Keratinocyte (primary cell): ENCODE measurements around the gene ACTN1. TPM values are rescaled to one million over a fixed set of nuclear protein-coding genes. Genes with fewer than 3 reads are reported as not detected.

Experiments
- DNase-seq: peaks from one replicate; pipeline ENCODE4 v3.0.0-alpha.2; 2011; ENCODE audit warnings: low read depth, missing footprints, low spot score
- FAIRE-seq: peaks from 2 replicates; lab custom pipeline; 2011; peaks lifted over from hg19 to GRCh38; lab: Jason Lieb, UNC
- H2AFZ ChIP-seq: 2 replicates; pipeline ENCODE4 v1.6.0; 2012; ENCODE audit warnings: low read length, control low read depth, inconsistent platforms; ENCODE audit not compliant: control insufficient read depth
- H3K27ac ChIP-seq: 2 replicates; pipeline ENCODE4 v1.5.1; 2011; ENCODE audit warnings: low read length; ENCODE audit not compliant: control insufficient read depth, insufficient read depth
- H3K27me3 ChIP-seq: 3 replicates; pipeline ENCODE4 v1.6.0; 2011; ENCODE audit warnings: low read length; ENCODE audit not compliant: control insufficient read depth, insufficient read depth; ENCODE audit errors: extremely low read depth
- H3K36me3 ChIP-seq, 2 experiments: 2 replicates in 1 of 2; 3 replicates in 1 of 2; pipeline ENCODE4 v1.5.1; 2011; ENCODE audit warnings: low read length in 2 of 2, mild to moderate bottlenecking in 1 of 2; ENCODE audit not compliant: control insufficient read depth in 2 of 2, insufficient read depth in 2 of 2; ENCODE audit errors: extremely low read depth in 1 of 2
- H3K4me1 ChIP-seq: 3 replicates; pipeline ENCODE4 v1.5.1; 2011; ENCODE audit warnings: low read length; ENCODE audit not compliant: control insufficient read depth, insufficient read depth; ENCODE audit errors: extremely low read depth
- H3K4me2 ChIP-seq: 3 replicates; pipeline ENCODE4 v1.6.0; 2011; ENCODE audit warnings: low read depth, low read length; ENCODE audit not compliant: control insufficient read depth, insufficient read depth; ENCODE audit errors: extremely low read depth
- H3K4me3 ChIP-seq, 3 experiments: fragments of 200-600 bp in 1 of 3; sonication (generic) in 1 of 3; 2 replicates in 2 of 3; 3 replicates in 1 of 3; pipeline ENCODE4 v1.5.1; 2011 to 2016; ENCODE audit warnings: low read length in 3 of 3, mild to moderate bottlenecking in 3 of 3, control low read depth in 2 of 3, inconsistent platforms in 1 of 3, low read depth in 1 of 3, mixed read lengths in 1 of 3, mixed run types in 1 of 3, moderate library complexity in 1 of 3; ENCODE audit not compliant: control insufficient read depth in 2 of 3, insufficient read depth in 2 of 3; ENCODE audit errors: extremely low read depth in 1 of 3
- H3K79me2 ChIP-seq: 2 replicates; pipeline ENCODE4 v1.6.0; 2012; ENCODE audit warnings: low read length; ENCODE audit not compliant: control insufficient read depth, insufficient read depth
- H3K9ac ChIP-seq: 3 replicates; pipeline ENCODE4 v1.6.0; 2011; ENCODE audit warnings: low read length; ENCODE audit not compliant: control insufficient read depth, insufficient read depth; ENCODE audit errors: extremely low read depth
- H3K9me1 ChIP-seq: 3 replicates; pipeline ENCODE4 v1.6.0; 2011; ENCODE audit warnings: low read length; ENCODE audit not compliant: control insufficient read depth, insufficient read depth; ENCODE audit errors: extremely low read depth
- H3K9me3 ChIP-seq: 2 replicates; pipeline ENCODE4 v1.5.1; 2012; ENCODE audit warnings: low read depth, low read length; ENCODE audit not compliant: control insufficient read depth
- H4K20me1 ChIP-seq: 3 replicates; pipeline ENCODE4 v1.6.0; 2011; ENCODE audit warnings: low read length; ENCODE audit not compliant: control insufficient read depth, insufficient read depth; ENCODE audit errors: extremely low read depth
- EZH2 ChIP-seq: IDR thresholded peaks from one replicate; pipeline ENCODE4 v1.6.1; 2012; ENCODE audit warnings: inconsistent platforms, mild to moderate bottlenecking, low read length, moderate library complexity
- dilution Hi-C: fragments of 300-500 bp; cut with MboI; formaldehyde crosslinking; loops from one replicate; pipeline ENCODE4 v1.7.0; 2020; ENCODE audit warnings: low sequenced_read_pairs; ENCODE audit not compliant: extremely low pct_ligation_motif_present
- polyA plus RNA-seq, 5 experiments: library from polyadenylated mRNA; depleted of rRNA in 3 of 5; stranded (reverse) in 3 of 5; stranded (forward) in 1 of 5; unstranded in 1 of 5; fragments of >200 nt; gene quantifications; 1 replicate in 1 of 5; 2 replicates in 3 of 5; 3 replicates in 1 of 5; pipeline versions ENCODE4 v1.2.1 to v1.2.3, GENCODE V29; 2011 to 2012; ENCODE audit warnings: missing spikeins in 2 of 5, low read depth in 1 of 5, low replicate concordance in 1 of 5
- TF ChIP-seq, protein P1 (sequence below), 3 experiments: IDR thresholded peaks in 1 of 3; conservative IDR thresholded peaks in 1 of 3; optimal IDR thresholded peaks in 1 of 3; 2 replicates in 2 of 3; 3 replicates in 1 of 3; pipeline versions ENCODE3 to v1.5.1; 2011; ENCODE audit warnings: low read length in 3 of 3, mild to moderate bottlenecking in 3 of 3, moderate library complexity in 2 of 3, control low read depth in 1 of 3, inconsistent platforms in 1 of 3; ENCODE audit not compliant: insufficient read depth in 2 of 3; ENCODE audit errors: extremely low read depth in 1 of 3

The ACTN1 gene
- polyA plus RNA-seq, 1 donor (not counting 4 experiments of a cell fraction or from before 2014, with no cell fraction given) = 558 TPM

DNA sequence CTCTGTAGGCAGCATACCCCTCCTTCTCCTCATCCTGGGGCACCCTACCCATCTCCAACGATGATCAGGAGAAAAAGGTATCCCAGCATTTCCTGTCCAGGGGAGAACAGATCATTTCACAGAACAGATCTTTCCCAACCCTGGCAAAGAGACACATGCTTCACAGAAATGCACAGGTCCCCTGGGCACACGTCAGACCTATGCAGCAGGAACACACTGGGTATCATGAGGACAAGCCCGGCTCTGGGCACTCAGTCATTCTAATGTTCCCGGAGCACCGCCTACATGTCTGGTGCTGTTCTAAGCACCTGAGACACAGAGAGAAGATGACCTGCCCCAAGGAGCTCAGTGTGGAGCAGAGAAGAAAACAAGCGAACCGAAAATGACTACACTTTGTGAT is 56.2 kb downstream of the ACTN1 start:
- Histone ChIP-seq H2AFZ (no peak overlapping the region), H3K27ac (no peak overlapping the region), H3K36me3 (peaks cover 41 to 84% of the 10 kb centered on the region in 2 experiments), H3K9me1 (peaks cover 6% of the 10 kb centered on the region), H3K4me3 (no peak overlapping the region), H3K4me1 (peaks cover 3% of the 10 kb centered on the region), H3K4me2 (no peak overlapping the region), H4K20me1 (peaks cover 89% of the 10 kb centered on the region), H3K9me3 (no peaks in the 10 kb centered on the region), H3K79me2 (peaks cover 99% of the 10 kb centered on the region), H3K27me3 (no peaks in the 10 kb centered on the region), H3K9ac (no peak overlapping the region)
- FAIRE-seq (no peak), DNase-seq (no peak)
- TF ChIP-seq, protein P1, sequence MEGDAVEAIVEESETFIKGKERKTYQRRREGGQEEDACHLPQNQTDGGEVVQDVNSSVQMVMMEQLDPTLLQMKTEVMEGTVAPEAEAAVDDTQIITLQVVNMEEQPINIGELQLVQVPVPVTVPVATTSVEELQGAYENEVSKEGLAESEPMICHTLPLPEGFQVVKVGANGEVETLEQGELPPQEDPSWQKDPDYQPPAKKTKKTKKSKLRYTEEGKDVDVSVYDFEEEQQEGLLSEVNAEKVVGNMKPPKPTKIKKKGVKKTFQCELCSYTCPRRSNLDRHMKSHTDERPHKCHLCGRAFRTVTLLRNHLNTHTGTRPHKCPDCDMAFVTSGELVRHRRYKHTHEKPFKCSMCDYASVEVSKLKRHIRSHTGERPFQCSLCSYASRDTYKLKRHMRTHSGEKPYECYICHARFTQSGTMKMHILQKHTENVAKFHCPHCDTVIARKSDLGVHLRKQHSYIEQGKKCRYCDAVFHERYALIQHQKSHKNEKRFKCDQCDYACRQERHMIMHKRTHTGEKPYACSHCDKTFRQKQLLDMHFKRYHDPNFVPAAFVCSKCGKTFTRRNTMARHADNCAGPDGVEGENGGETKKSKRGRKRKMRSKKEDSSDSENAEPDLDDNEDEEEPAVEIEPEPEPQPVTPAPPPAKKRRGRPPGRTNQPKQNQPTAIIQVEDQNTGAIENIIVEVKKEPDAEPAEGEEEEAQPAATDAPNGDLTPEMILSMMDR (optimal IDR thresholded peaks at IDR 0.05 in 1 of 3, IDR thresholded peaks at IDR 0.05 in 1 of 3, conservative IDR thresholded peaks at IDR 0.05 in 1 of 3; ENCODE audit: extremely low read depth in 1 of 3, insufficient read depth in 2 of 3, low read length in 3 of 3) = no peak
- TF ChIP-seq EZH2 = no peak
- dilution Hi-C loops = no loop called here

DNA sequence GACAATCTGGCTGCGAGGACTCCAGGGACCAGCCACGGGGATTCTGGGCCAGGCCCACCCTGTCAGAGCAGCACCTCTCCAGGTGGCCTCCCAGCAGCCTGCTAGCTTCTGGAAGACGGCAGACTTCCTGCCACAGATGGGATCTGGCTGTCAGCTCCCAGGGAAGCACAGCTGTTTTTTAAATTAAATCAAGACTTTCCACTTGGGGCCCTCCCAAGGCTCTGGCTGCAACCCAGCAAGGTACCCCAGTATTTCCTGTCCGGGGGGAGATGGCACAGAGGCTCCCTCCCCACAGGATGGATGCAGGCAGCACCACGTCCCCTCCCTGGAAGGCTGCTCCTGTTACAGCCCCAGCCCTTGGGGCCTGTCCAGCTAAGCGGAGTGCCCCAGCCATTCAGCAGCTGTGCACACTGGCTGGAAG is 56.9 kb downstream of the ACTN1 start:
- Histone ChIP-seq H2AFZ (no peak overlapping the region), H3K27ac (no peak overlapping the region), H3K27me3 (no peaks in the 10 kb centered on the region), H3K9me3 (no peaks in the 10 kb centered on the region), H3K79me2 (peaks cover 99% of the 10 kb centered on the region), H3K9ac (no peak overlapping the region), H4K20me1 (peaks cover 89% of the 10 kb centered on the region), H3K36me3 (peaks cover 43 to 85% of the 10 kb centered on the region in 2 experiments), H3K4me3 (no peak overlapping the region), H3K4me1 (peaks cover 3% of the 10 kb centered on the region), H3K9me1 (peaks cover 6% of the 10 kb centered on the region), H3K4me2 (no peak overlapping the region)
- DNase-seq (no peak), FAIRE-seq (no peak)
- no peak for TF ChIP-seq EZH2
- TF ChIP-seq, protein P1 (optimal IDR thresholded peaks at IDR 0.05 in 1 of 3, IDR thresholded peaks at IDR 0.05 in 1 of 3, conservative IDR thresholded peaks at IDR 0.05 in 1 of 3; ENCODE audit: extremely low read depth in 1 of 3, insufficient read depth in 2 of 3, low read length in 3 of 3) = no peak
- dilution Hi-C loops = no loop called here
